ENCODE data around the gene CELF2.

DNA sequence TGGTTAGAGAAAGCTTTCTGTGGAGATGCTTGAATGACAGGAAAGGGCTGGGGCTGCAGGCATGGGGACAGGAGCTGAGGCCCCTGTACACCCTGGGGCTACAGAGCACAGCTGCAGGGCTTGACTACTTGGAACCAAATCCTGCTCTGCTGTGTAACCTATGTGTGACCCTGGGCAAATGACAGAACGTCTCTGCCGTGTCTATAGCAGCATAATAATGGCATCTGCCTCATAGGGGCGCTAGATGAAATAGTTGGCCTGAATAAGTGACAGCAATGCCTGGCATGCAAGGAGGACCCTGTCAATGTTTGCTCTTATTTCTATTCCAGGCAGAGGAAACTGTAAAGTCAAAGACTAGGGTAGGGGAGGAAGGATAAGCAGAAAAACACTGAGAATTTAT, 339.8 kb downstream of the CELF2 start:
- TF ChIP-seq, protein P1, sequence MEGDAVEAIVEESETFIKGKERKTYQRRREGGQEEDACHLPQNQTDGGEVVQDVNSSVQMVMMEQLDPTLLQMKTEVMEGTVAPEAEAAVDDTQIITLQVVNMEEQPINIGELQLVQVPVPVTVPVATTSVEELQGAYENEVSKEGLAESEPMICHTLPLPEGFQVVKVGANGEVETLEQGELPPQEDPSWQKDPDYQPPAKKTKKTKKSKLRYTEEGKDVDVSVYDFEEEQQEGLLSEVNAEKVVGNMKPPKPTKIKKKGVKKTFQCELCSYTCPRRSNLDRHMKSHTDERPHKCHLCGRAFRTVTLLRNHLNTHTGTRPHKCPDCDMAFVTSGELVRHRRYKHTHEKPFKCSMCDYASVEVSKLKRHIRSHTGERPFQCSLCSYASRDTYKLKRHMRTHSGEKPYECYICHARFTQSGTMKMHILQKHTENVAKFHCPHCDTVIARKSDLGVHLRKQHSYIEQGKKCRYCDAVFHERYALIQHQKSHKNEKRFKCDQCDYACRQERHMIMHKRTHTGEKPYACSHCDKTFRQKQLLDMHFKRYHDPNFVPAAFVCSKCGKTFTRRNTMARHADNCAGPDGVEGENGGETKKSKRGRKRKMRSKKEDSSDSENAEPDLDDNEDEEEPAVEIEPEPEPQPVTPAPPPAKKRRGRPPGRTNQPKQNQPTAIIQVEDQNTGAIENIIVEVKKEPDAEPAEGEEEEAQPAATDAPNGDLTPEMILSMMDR (IDR thresholded peaks at IDR 0.05), result no peak
- TF ChIP-seq POLR2AphosphoS5 (IDR thresholded peaks at IDR 0.05; ENCODE audit: insufficient read depth in 1 of 2, low read depth in 1 of 2) (no peak), POLR2A (IDR thresholded peaks at IDR 0.05) (no peak)

All from vagina (tissue), 2 donors.